Measurements from ENCODE around the gene SLC5A9. TPM values are rescaled to one million over a fixed set of nuclear protein-coding genes. Genes with fewer than 3 reads are reported as not detected.

Gene SLC5A9
- total and polyA plus RNA-seq, 2 of the 4 experiments (the other 2 are of a cell fraction) = not detected

- intact Hi-C loops (cut with micrococcal nuclease) (loop anchor here (10.0 kb wide), 1 partner anchor 213 kb away; the partner anchor contains the start of gene TRABD2B), dilution Hi-C loops (cut with HindIII; ENCODE audit: low sequenced_read_pairs, unreplicated experiment) (no loop called here), in situ Hi-C loops (cut with MboI; ENCODE audit: low sequenced_read_pairs) (loop anchor here (10.0 kb wide), 1 partner anchor 103 kb away; no protein-coding TSS in a partner anchor)
- ChIA-PET POLR2A (ENCODE audit: unreplicated experiment) (no interaction called here), CTCF (no interaction called here)
- no peak overlapping the region for H2BK5ac ChIP-seq (ENCODE audit: low read depth, low read length, poor library complexity, severe bottlenecking)
- H3K4me2 ChIP-seq (ENCODE audit: low read depth, low read length) = no peak overlapping the region
- H2AFZ ChIP-seq (replicated peaks; ENCODE audit: low read length, poor library complexity) = peak overlapping the region; percentile 21
- no peak overlapping the region for H2BK120ac ChIP-seq (ENCODE audit: low read depth, low read length)
- H4K20me1 ChIP-seq (ENCODE audit: insufficient read depth, low read length) = no peaks in the 10 kb centered on the region
- no peak overlapping the region for H3K27ac ChIP-seq (ENCODE audit: insufficient read depth, low read length)
- no peak overlapping the region for H3K9ac ChIP-seq (ENCODE audit: low read depth, low read length)
- H3K4ac ChIP-seq (ENCODE audit: low read depth, low read length) = no peak overlapping the region
- H4K8ac ChIP-seq (ENCODE audit: low read depth in 2 of 2, low read length in 2 of 2) = no peak overlapping the region
- BruUV-seq (replicated peaks) = no TSS peak
- no peaks in the 10 kb centered on the region for H3K9me1 ChIP-seq (ENCODE audit: insufficient read depth, low read length)
- no peak overlapping the region for H2AK9ac ChIP-seq (replicated peaks; ENCODE audit: low read depth, low read length, poor library complexity)
- TF ChIP-seq CHD1 (IDR thresholded peaks at IDR 0.05; ENCODE audit: low read depth, low read length) (no peak), RAD21 (IDR thresholded peaks at IDR 0.05; ENCODE audit: low read length) (no peak), MAZ (IDR thresholded peaks at IDR 0.05; ENCODE audit: borderline replicate concordance, low read depth, low read length) (no peak), ELK1 (IDR thresholded peaks at IDR 0.05; ENCODE audit: borderline replicate concordance, low read depth, low read length) (no peak), RCOR1 (IDR thresholded peaks at IDR 0.05; ENCODE audit: insufficient replicate concordance, low read length) (no peak), BHLHE40 (IDR thresholded peaks at IDR 0.05; ENCODE audit: low read depth, low read length) (no peak), FOS (IDR thresholded peaks at IDR 0.05; ENCODE audit: low read depth, low read length) (no peak), CEBPB (IDR thresholded peaks at IDR 0.05; ENCODE audit: low read depth, low read length) (no peak), MXI1 (IDR thresholded peaks at IDR 0.05; ENCODE audit: borderline replicate concordance, low read depth, low read length) (no peak), USF2 (IDR thresholded peaks at IDR 0.05; ENCODE audit: low read depth, low read length) (no peak), RFX5 (IDR thresholded peaks at IDR 0.05; ENCODE audit: low read depth, low read length) (no peak), CTCF (conservative IDR thresholded peaks at IDR 0.05; ENCODE audit: low read depth, low read length) (no peak), MAFK (IDR thresholded peaks at IDR 0.05; ENCODE audit: low read depth, low read length) (no peak), NFE2L2 (IDR thresholded peaks at IDR 0.05; ENCODE audit: low read depth, low read length) (no peak), POLR2A (IDR thresholded peaks at IDR 0.05; ENCODE audit: low read depth, low read length) (no peak), SMC3 (IDR thresholded peaks at IDR 0.05; ENCODE audit: low read depth, low read length) (no peak)
- H3K23ac ChIP-seq (ENCODE audit: low read depth, low read length) = no peak overlapping the region
- 70% methylated on average over 1 of the region's 3 CpGs; no CpG with 5 or more reads in 1 of the 2 experiments for WGBS, 2 experiments (ENCODE audit: extremely low coverage in 2 of 2, insufficient read length in 1 of 2)
- DNase-seq (no peak), ATAC-seq (ENCODE audit: low read depth) (no peak)
- H3K14ac ChIP-seq (replicated peaks; ENCODE audit: low read depth, low read length) = no peak overlapping the region
- no peak overlapping the region for H2BK20ac ChIP-seq (ENCODE audit: low read depth, low read length)
- no peak overlapping the region for H4K5ac ChIP-seq (ENCODE audit: low read depth, low read length)
- no peak overlapping the region for H3K56ac ChIP-seq (ENCODE audit: extremely low read depth, insufficient read depth, low read length)
- no peaks in the 10 kb centered on the region for H3K36me3 ChIP-seq (ENCODE audit: control insufficient read depth, insufficient read depth, low read length)
- H3K27me3 ChIP-seq (ENCODE audit: control insufficient read depth, insufficient read depth, low read length) = no peaks in the 10 kb centered on the region; the same call in 1 of the 2 replicates
- no peak overlapping the region for H2BK15ac ChIP-seq (ENCODE audit: low read depth, low read length)
- no peaks in the 10 kb centered on the region for H3K9me3 ChIP-seq (ENCODE audit: control insufficient read depth, insufficient read depth, low read length)
- H3K79me1 ChIP-seq (ENCODE audit: low read depth in 1 of 2, low read length in 2 of 2) = no peaks in the 10 kb centered on the region
- no peak overlapping the region for H2AK5ac ChIP-seq (ENCODE audit: low read depth, low read length)
- H3K4me1 ChIP-seq (ENCODE audit: control insufficient read depth, insufficient read depth, low read length) = no peaks in the 10 kb centered on the region
- H3K4me3 ChIP-seq (ENCODE audit: insufficient read depth, low read depth, low read length) = no peak overlapping the region
- H3K18ac ChIP-seq (ENCODE audit: low read depth, low read length) = no peak overlapping the region
- H4K91ac ChIP-seq (ENCODE audit: insufficient read depth, low read depth, low read length) = no peak overlapping the region
These were observed 14.9 kb upstream of the SLC5A9 start for GRCh38 chr1:48207536-48208075.
